ENCODE measurements around the gene CLEC9A.

DNA sequence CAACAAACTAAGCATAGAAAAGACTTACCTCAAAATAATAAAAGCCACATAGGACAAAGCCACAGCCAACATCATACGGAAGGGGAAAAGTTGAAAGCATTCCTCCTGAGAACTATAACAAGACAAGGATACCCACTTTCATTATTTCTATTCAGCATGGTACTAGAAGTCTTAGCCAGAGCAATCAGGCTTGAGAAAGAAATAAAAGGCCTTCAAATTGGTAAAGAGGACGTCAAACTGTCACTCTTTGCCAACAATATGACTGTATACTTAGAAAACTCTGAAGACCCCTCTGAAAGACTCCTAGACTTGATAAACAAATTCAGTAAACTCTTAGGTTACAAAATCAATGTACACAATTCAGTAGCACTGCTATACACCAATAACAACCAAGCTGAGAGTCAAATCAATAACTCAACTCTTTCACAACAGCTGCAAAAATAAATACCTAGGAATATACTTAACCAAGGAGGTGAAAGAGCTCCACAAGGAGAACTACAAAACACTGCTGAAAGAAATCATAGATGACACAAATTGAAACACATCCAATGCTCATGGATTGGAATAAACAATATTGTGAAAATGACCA, 79.9 kb downstream of the CLEC9A start:
- TF ChIP-seq RAD21 (IDR thresholded peaks at IDR 0.05; ENCODE audit: low read depth) (no peak), EP300 (IDR thresholded peaks at IDR 0.05; ENCODE audit: borderline replicate concordance) (no peak), TAF1 (IDR thresholded peaks at IDR 0.05; ENCODE audit: low read depth) (no peak), TCF12 (IDR thresholded peaks at IDR 0.05; ENCODE audit: low read depth) (no peak)

All from Ishikawa (cell line).